Lung (tissue), 12 donors: ENCODE data around the gene HOTAIR. TPM values are rescaled to one million over a fixed set of nuclear protein-coding genes. Genes with fewer than 3 reads are reported as not detected.

Experiments used
- ATAC-seq: fragments of 200-7000 bp; cut with Tn5 transposase; one replicate; pipeline ENCODE4 v1.9.1; 2020; ENCODE audit warnings: moderate number of reproducible peaks; ENCODE audit not compliant: insufficient read depth, low FRiP score
- DNase-seq, 3 donors: peaks; one replicate each; pipeline ENCODE4 v3.0.0-alpha.2; 2013 to 2017
- H3K27ac ChIP-seq, 2 donors: one replicate each; pipeline ENCODE4 v1.5.1; 2013; ENCODE audit warnings: mild to moderate bottlenecking in 2 of 2, moderate library complexity in 2 of 2, control low read depth in 1 of 2, inconsistent platforms in 1 of 2, low read depth in 1 of 2, low read length in 1 of 2
- H3K27me3 ChIP-seq, 3 donors: one replicate each; pipeline ENCODE4 v1.5.1; 2013; ENCODE audit warnings: low read length in 2 of 3; ENCODE audit not compliant: control insufficient read depth in 3 of 3, insufficient read depth in 3 of 3
- H3K36me3 ChIP-seq, 4 donors: one replicate each; pipeline ENCODE4 v1.5.1; 2013; ENCODE audit warnings: low read length in 4 of 4, mild to moderate bottlenecking in 1 of 4, moderate library complexity in 1 of 4; ENCODE audit not compliant: control insufficient read depth in 4 of 4, insufficient read depth in 4 of 4
- H3K4me1 ChIP-seq, 5 donors: one replicate each; pipeline ENCODE4 v1.5.1; 2013; ENCODE audit warnings: low read length in 5 of 5, mild to moderate bottlenecking in 2 of 5, moderate library complexity in 1 of 5; ENCODE audit not compliant: control insufficient read depth in 5 of 5, insufficient read depth in 5 of 5
- H3K4me3 ChIP-seq: one replicate; pipeline ENCODE4 v1.5.1; 2013; ENCODE audit warnings: mild to moderate bottlenecking, control low read depth, moderate library complexity
- H3K9ac ChIP-seq, 2 donors: one replicate each; pipeline ENCODE4 v1.5.1; 2013; ENCODE audit warnings: low read length in 2 of 2, control low read depth in 1 of 2; ENCODE audit not compliant: insufficient read depth in 1 of 2
- H3K9me3 ChIP-seq, 4 donors: one replicate each; pipeline ENCODE4 v1.5.1; 2013; ENCODE audit warnings: low read length in 3 of 4, mild to moderate bottlenecking in 1 of 4, moderate library complexity in 1 of 4; ENCODE audit not compliant: control insufficient read depth in 4 of 4, insufficient read depth in 3 of 4
- CTCF ChIP-seq: IDR thresholded peaks from 2 replicates; pipeline ENCODE4 v1.5.1; 2012; ENCODE audit warnings: mild to moderate bottlenecking; ENCODE audit errors: control extremely low read depth, extremely low read depth
- WGBS, 2 donors: extraction: QIAGEN DNeasy Blood & Tissue Kit; methylation state at CpG; one replicate each; pipeline ENCODE4 v1.1.7; 2013; 5-methylcytosine and 5-hydroxymethylcytosine counted together
- polyA plus RNA-seq, 2 donors: library from polyadenylated mRNA; stranded (reverse); fragments of 200-250 nt; gene quantifications; one replicate each; pipeline ENCODE4 v1.2.1, GENCODE V29; 2013
- total RNA-seq, 2 donors: library from RNA; depleted of rRNA in 1 of 2; stranded (reverse); fragments of >200 nt in 1 of 2; gene quantifications; one replicate each; pipeline ENCODE4 v1.2.1, GENCODE V29; 2014 to 2021
- donor health status: control.
- donor health status: control.
- donor health status: Bipolar disorder and iron deficiency.
- donor health status: healthy.
- donor health status: DM: yes; HTN: yes; CAD: no.

Gene HOTAIR
- total and polyA plus RNA-seq, 4 donors = 0.15 TPM; not detected in 3

GRCh38 chr12:53947743-53948142 is 27.0 kb downstream of the HOTAIR start:
- ATAC-seq (no peak), DNase-seq (no peak)
- Histone ChIP-seq H3K4me3 (no peak overlapping the region), H3K4me1 (no peaks in the 10 kb centered on the region), H3K27me3 (peaks cover 26 to 100% (median 99%) of the 10 kb centered on the region in 3 donors), H3K9ac (no peak overlapping the region), H3K36me3 (no peaks in the 10 kb centered on the region), H3K27ac (no peak overlapping the region), H3K9me3 (peaks cover 0 to 1% (median 0%) of the 10 kb centered on the region in 4 donors)
- no peak for TF ChIP-seq CTCF

GRCh38 chr12:53944907-53945847 is 29.6 kb downstream of the HOTAIR start:
- no peak for TF ChIP-seq CTCF
- no peak for ATAC-seq
- WGBS, 2 donors = 6 to 7% methylated on average over 51 of the region's 51 CpGs

GRCh38 chr12:53944209-53944608 is 30.5 kb downstream of the HOTAIR start:
- Histone ChIP-seq H3K4me1 (peaks cover 0 to 3% (median 0%) of the 10 kb centered on the region in 5 donors), H3K9ac (no peak overlapping the region), H3K4me3 (no peak overlapping the region), H3K36me3 (no peaks in the 10 kb centered on the region), H3K27ac (no peak overlapping the region), H3K9me3 (no peaks in the 10 kb centered on the region), H3K27me3 (peaks cover 22 to 98% (median 95%) of the 10 kb centered on the region in 3 donors)
- no peak for TF ChIP-seq CTCF
- ATAC-seq = no peak
- no peak for DNase-seq
- WGBS, 2 donors = 12 to 14% methylated on average over 4 of the region's 4 CpGs

More at GRCh38 chr12:53944907-53945847, 29.6 kb downstream of the HOTAIR start:
- H3K27ac ChIP-seq = no peak overlapping the region
- H3K4me1 ChIP-seq = no peaks in the 10 kb centered on the region
- no peak for DNase-seq
- no peaks in the 10 kb centered on the region for H3K9me3 ChIP-seq
- H3K36me3 ChIP-seq = no peaks in the 10 kb centered on the region
- peaks cover 22 to 100% (median 98%) of the 10 kb centered on the region in 3 donors for H3K27me3 ChIP-seq
- H3K4me3 ChIP-seq = no peak overlapping the region
- no peak overlapping the region for H3K9ac ChIP-seq
